Naive thymus-derived CD4-positive, alpha-beta T cell (primary cell): Measurements from ENCODE around the gene DGKZ. TPM values are rescaled to one million over a fixed set of nuclear protein-coding genes. Genes with fewer than 3 reads are reported as not detected.

Experiments
- ATAC-seq: fragments of 150-1000 bp; cut with Tn5 transposase; 2 replicates; pipeline ENCODE4 v1.10.0; 2021; ENCODE audit warnings: mild to moderate bottlenecking, moderate library complexity
- CTCF ChIA-PET: fragments of 350-600 bp; sonication (Branson Sonifier 250); formaldehyde crosslinking; loops from one replicate; lab custom pipeline; 2021; ENCODE audit warnings: antibody characterized with exemption; lab: Charles Lee
- POLR2A ChIA-PET: fragments of 350-600 bp; sonication (Branson Sonifier 250); formaldehyde crosslinking; loops from one replicate; lab custom pipeline; 2021; ENCODE audit warnings: antibody characterized with exemption, inconsistent platforms; lab: Charles Lee
- DNase-seq, 9 donors: peaks; one replicate each; pipeline versions ENCODE4 v3.0.0 to v3.0.0-alpha.2; 2020 to 2022; ENCODE audit warnings: mixed read lengths in 1 of 9
- H3K27ac ChIP-seq: one replicate; pipeline ENCODE4 v1.7.0; 2013; ENCODE audit warnings: mild to moderate bottlenecking, low read depth, low read length, moderate library complexity
- H3K27me3 ChIP-seq, 2 donors: one replicate each; pipeline ENCODE4 v1.7.0; 2013; ENCODE audit warnings: low read length in 2 of 2, mild to moderate bottlenecking in 2 of 2, moderate library complexity in 2 of 2; ENCODE audit not compliant: control insufficient read depth in 2 of 2, insufficient read depth in 2 of 2
- H3K36me3 ChIP-seq, 3 experiments: 1 replicate in 2 of 3; 2 replicates in 1 of 3; pipeline ENCODE4 v1.7.0; 2013; ENCODE audit warnings: low read length in 3 of 3, mild to moderate bottlenecking in 3 of 3, moderate library complexity in 1 of 3; ENCODE audit not compliant: insufficient read depth in 3 of 3, control insufficient read depth in 2 of 3
- H3K4me1 ChIP-seq, 2 donors: one replicate each; pipeline ENCODE4 v1.7.0; 2013; ENCODE audit warnings: low read length in 2 of 2, mild to moderate bottlenecking in 2 of 2, moderate library complexity in 1 of 2; ENCODE audit not compliant: control insufficient read depth in 2 of 2, insufficient read depth in 2 of 2
- H3K4me3 ChIP-seq: 2 replicates; pipeline ENCODE4 v1.7.0; 2013; ENCODE audit warnings: mild to moderate bottlenecking, low read length
- H3K9me3 ChIP-seq, 3 experiments: 1 replicate in 2 of 3; 2 replicates in 1 of 3; pipeline ENCODE4 v1.7.0; 2013; ENCODE audit warnings: low read length in 3 of 3; ENCODE audit not compliant: control insufficient read depth in 2 of 3
- H3K27ac Mint-ChIP-seq, 9 donors: one replicate each; pipeline ENCODE4 v1.8.0; 2020 to 2022; ENCODE audit warnings: mixed read lengths in 9 of 9, mild to moderate bottlenecking in 8 of 9, moderate library complexity in 5 of 9, inconsistent platforms in 2 of 9
- H3K27me3 Mint-ChIP-seq, 5 donors: one replicate each; pipeline ENCODE4 v1.8.0; 2021 to 2022; ENCODE audit warnings: mixed read lengths in 5 of 5, mild to moderate bottlenecking in 1 of 5
- H3K36me3 Mint-ChIP-seq, 5 donors: one replicate each; pipeline ENCODE4 v1.8.0; 2020 to 2022; ENCODE audit warnings: mixed read lengths in 5 of 5, mild to moderate bottlenecking in 3 of 5, inconsistent platforms in 1 of 5
- H3K4me1 Mint-ChIP-seq, 7 donors: one replicate each; pipeline ENCODE4 v1.8.0; 2020 to 2022; ENCODE audit warnings: mixed read lengths in 7 of 7, mild to moderate bottlenecking in 3 of 7, inconsistent platforms in 1 of 7
- H3K4me3 Mint-ChIP-seq, 10 donors: one replicate each; pipeline ENCODE4 v1.8.0; 2020 to 2022; ENCODE audit warnings: mild to moderate bottlenecking in 10 of 10, mixed read lengths in 10 of 10, moderate library complexity in 6 of 10, inconsistent platforms in 2 of 10
- H3K9me3 Mint-ChIP-seq, 11 donors: one replicate each; pipeline ENCODE4 v1.8.0; 2020 to 2022; ENCODE audit warnings: mixed read lengths in 11 of 11, mild to moderate bottlenecking in 4 of 11, inconsistent platforms in 1 of 11, moderate library complexity in 1 of 11
- intact Hi-C, 2 donors: fragments of 100-400 bp; cut with micrococcal nuclease; formaldehyde crosslinking; loops; one replicate each; pipeline ENCODE4 v1.15.1; 2023
- polyA plus RNA-seq, 2 donors: library from polyadenylated mRNA; unstranded; fragments of 300-500 nt; fragmentation: Illumina TruSeq; gene quantifications; one replicate each; pipeline ENCODE4 v1.2.3, GENCODE V29; 2021
- total RNA-seq, 6 experiments: library from RNA in 5 of 6; stranded (reverse) in 5 of 6; gene quantifications; 1 replicate in 5 of 6; 2 replicates in 1 of 6; pipeline ENCODE4 v1.2.3 and lab custom pipeline; 2021 to 2026

Gene DGKZ
- total and polyA plus RNA-seq, 7 experiments from 2014 or later, result 41.5 to 291 (median 261) TPM

DNA sequence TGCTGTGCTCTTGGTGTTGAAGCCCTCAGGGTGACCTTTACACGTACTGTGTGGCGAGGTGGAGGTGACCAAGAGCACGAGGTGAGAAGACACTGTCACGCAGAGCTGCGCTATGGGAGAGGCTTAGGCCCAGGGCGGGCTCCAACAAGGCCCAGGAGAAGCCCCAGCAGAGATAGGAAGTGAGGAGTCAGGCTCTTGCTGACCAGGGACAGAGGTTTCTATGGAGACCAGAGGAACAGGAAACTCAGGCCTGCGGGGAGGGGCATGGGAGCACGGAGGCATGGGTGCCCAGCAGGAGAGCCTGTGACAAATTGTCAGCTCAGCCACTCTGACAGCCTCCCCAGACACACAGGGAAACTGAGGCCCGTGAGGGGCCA, 15.8 kb downstream of the DGKZ start:
- ChIA-PET CTCF (interaction anchor here (14.0 kb wide), 1 partner anchor 14 kb away, joined by 302 read pairs; the partner anchor contains the start of gene DGKZ), POLR2A (interaction anchor here (12.1 kb wide), 1 partner anchor 14 kb away, joined by 226 read pairs; the partner anchor contains the start of gene DGKZ)
- H3K27me3 ChIP-seq, result no peaks in the 10 kb centered on the region
- Mint-ChIP-seq H3K4me1 (peaks cover 31 to 76% (median 62%) of the 10 kb centered on the region in 7 donors), H3K36me3 (peaks cover 0 to 3% (median 0%) of the 10 kb centered on the region in 5 donors), H3K27me3 (no peaks in the 10 kb centered on the region), H3K4me3 (peak overlapping the region; percentile 37 to 92 (median 60)), H3K9me3 (no peaks in the 10 kb centered on the region), H3K27ac (peak overlapping the region; percentile 51 to 95 (median 84))
- peak overlapping the region; percentile 78 for H3K27ac ChIP-seq
- peaks cover 0 to 42% (median 1%) of the 10 kb centered on the region in 3 experiments for H3K36me3 ChIP-seq
- ATAC-seq, result peak; percentile 58
- intact Hi-C loops, result no loop called here
- H3K9me3 ChIP-seq, result no peaks in the 10 kb centered on the region
- peaks cover 28 to 42% of the 10 kb centered on the region in 2 donors for H3K4me1 ChIP-seq
- no peak overlapping the region for H3K4me3 ChIP-seq
- DNase-seq, result no peak

DNA sequence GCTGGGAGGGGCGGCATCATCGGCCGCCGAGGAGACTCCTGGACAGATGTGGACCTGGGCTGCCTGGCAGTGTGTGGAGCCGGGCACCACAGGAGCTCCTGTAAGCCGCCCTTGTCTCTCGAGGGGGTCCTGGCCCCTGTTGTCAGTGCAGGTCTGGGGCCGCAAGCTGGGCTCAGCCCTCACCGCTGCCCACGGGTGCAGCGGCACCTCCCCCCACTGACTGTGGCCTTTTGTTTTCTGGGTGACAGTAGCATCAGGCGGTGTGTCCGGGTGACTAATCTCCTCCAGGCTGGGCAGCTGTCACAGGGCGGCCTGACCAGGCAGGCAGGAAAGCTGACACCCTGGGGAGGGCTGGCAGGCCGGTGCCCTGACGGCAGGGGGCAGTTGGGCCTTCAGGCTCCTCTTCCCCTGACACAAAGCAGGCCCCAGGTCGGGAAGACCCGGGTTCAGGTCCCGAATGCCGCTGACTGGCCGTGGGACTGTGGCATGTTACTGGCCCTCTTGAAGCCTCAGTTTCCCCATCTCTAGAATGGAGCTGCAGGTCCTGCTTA, 16.3 kb downstream of the DGKZ start:
- H3K4me3 Mint-ChIP-seq, result peak overlapping the region in 2 of 10 donors; percentile 29 to 86
- peaks cover 31 to 75% (median 63%) of the 10 kb centered on the region in 7 donors for H3K4me1 Mint-ChIP-seq
- Histone ChIP-seq H3K27me3 (no peaks in the 10 kb centered on the region), H3K36me3 (peaks cover 4 to 47% (median 6%) of the 10 kb centered on the region in 3 experiments), H3K27ac (peak overlapping the region; percentile 78), H3K4me1 (peaks cover 28 to 42% of the 10 kb centered on the region in 2 donors), H3K9me3 (no peaks in the 10 kb centered on the region), H3K4me3 (no peak overlapping the region)
- ChIA-PET POLR2A (interaction anchor here (0.6 to 12.1 kb wide), 2 partner anchors 15 to 28 kb away, joined by 3 to 226 read pairs; partner anchors contain the start of gene DGKZ), CTCF (interaction anchor here (0.6 to 14.0 kb wide), 2 partner anchors 14 to 33 kb away, joined by 3 to 302 read pairs; partner anchors contain the start of gene DGKZ)
- no peaks in the 10 kb centered on the region for H3K27me3 Mint-ChIP-seq
- H3K27ac Mint-ChIP-seq, result peak overlapping the region in 5 of 9 donors; percentile 76 to 95 (median 84)
- DNase-seq (no peak), ATAC-seq (no peak)
- H3K36me3 Mint-ChIP-seq, result peaks cover 0 to 6% (median 0%) of the 10 kb centered on the region in 5 donors
- H3K9me3 Mint-ChIP-seq, result no peaks in the 10 kb centered on the region
- intact Hi-C loops, result no loop called here

DNA sequence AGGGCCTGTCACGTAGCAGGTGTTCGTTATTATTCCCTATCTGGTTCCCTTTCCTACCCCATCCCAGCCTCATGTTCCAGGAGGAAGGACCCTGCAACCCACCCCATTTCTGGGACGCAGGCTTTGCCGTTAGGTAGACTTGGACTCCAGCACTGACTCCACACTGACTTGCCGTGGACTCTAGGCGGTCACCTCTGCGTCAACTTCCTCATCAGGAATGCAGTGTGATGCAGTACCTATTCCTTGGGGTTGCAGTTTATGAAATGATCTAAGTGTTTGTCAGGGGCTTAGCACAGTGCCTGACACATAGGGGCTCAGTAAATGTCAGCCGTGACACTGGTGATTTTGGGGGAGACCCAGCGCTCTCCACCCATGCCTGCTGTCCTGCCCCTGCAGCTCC, 16.8 kb downstream of the DGKZ start:
- Mint-ChIP-seq H3K9me3 (no peaks in the 10 kb centered on the region), H3K36me3 (peaks cover 0 to 8% (median 2%) of the 10 kb centered on the region in 5 donors), H3K27me3 (no peaks in the 10 kb centered on the region), H3K4me1 (peaks cover 31 to 73% (median 60%) of the 10 kb centered on the region in 7 donors), H3K4me3 (peak overlapping the region in 4 of 10 donors; percentile 27 to 60 (median 32)), H3K27ac (peak overlapping the region in 8 of 9 donors; percentile 13 to 92 (median 78))
- ATAC-seq (no peak), DNase-seq (no peak)
- POLR2A ChIA-PET, result interaction anchor here (0.6 to 12.1 kb wide), 2 partner anchors 15 to 29 kb away, joined by 3 to 226 read pairs; partner anchors contain the start of gene DGKZ
- Histone ChIP-seq H3K4me1 (peaks cover 28 to 42% of the 10 kb centered on the region in 2 donors), H3K9me3 (no peaks in the 10 kb centered on the region), H3K27ac (peak overlapping the region; percentile 78), H3K27me3 (no peaks in the 10 kb centered on the region), H3K4me3 (no peak overlapping the region), H3K36me3 (peaks cover 5 to 52% (median 9%) of the 10 kb centered on the region in 3 experiments)
- intact Hi-C loops, result no loop called here
- CTCF ChIA-PET, result interaction anchor here (14.0 kb wide), 1 partner anchor 15 kb away, joined by 302 read pairs; the partner anchor contains the start of gene DGKZ

DNA sequence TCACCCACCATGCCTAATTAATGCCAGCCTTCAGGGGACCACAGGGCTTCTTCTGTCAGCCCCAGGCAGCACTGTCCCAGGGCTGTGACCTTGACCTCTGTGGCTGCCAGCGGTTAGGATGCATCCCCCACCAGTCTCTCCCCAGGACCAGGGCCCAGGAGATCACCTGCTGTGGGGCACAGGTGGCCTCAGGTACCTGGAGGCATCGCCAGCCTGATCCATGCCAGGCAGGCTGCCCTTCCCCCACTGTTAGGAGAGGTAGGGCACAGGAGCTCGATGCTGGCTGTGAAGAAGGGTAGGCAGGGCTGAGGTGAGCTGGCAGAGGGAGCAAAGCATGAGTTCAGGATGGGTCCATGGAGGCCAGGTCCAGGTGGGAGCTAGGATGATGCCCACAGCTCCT, 17.5 kb downstream of the DGKZ start:
- Mint-ChIP-seq H3K36me3 (peaks cover 0 to 13% (median 5%) of the 10 kb centered on the region in 5 donors), H3K27me3 (no peaks in the 10 kb centered on the region), H3K4me1 (peaks cover 31 to 76% (median 58%) of the 10 kb centered on the region in 7 donors), H3K4me3 (peak overlapping the region in 4 of 10 donors; percentile 8 to 56 (median 42)), H3K9me3 (no peaks in the 10 kb centered on the region), H3K27ac (peak overlapping the region; percentile 51 to 92 (median 79))
- intact Hi-C loops, result loop anchor here (5.0 kb wide), 1 partner anchor 173 kb away; no protein-coding TSS in a partner anchor
- H3K36me3 ChIP-seq, result peaks cover 6 to 60% (median 9%) of the 10 kb centered on the region in 3 experiments
- H3K9me3 ChIP-seq, result no peaks in the 10 kb centered on the region
- ChIA-PET POLR2A (interaction anchor here (0.6 to 12.1 kb wide), 2 partner anchors 16 to 619 kb away, joined by 4 to 226 read pairs; partner anchors contain the start of gene DGKZ), CTCF (interaction anchor here (0.7 to 14.0 kb wide), 4 partner anchors 16 to 125 kb away, joined by 3 to 302 read pairs (median 5); partner anchors contain the start of gene DGKZ)
- H3K27ac ChIP-seq, result peak overlapping the region; percentile 6
- ATAC-seq, result no peak
- no peak for DNase-seq
- H3K27me3 ChIP-seq, result no peaks in the 10 kb centered on the region
- H3K4me1 ChIP-seq, result peaks cover 28 to 42% of the 10 kb centered on the region in 2 donors
- H3K4me3 ChIP-seq, result no peak overlapping the region

DNA sequence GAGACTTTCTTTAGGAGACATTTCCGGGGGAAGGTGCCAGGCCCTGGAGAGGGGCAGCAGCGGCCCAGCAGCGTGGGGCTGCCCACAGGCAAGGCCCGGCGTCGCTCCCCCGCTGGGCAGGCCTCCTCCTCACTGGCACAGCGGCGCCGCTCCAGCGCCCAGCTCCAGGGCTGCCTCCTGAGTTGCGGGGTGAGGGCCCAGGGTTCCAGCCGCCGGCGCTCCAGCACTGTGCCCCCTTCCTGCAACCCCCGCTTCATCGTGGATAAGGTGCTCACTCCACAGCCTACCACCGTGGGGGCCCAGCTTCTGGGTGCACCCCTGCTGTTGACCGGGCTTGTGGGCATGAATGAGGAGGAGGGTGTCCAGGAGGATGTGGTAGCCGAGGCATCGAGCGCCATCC, 19.0 kb downstream of the DGKZ start:
- Histone ChIP-seq H3K27ac (no peak overlapping the region), H3K36me3 (peaks cover 9 to 73% (median 15%) of the 10 kb centered on the region in 3 experiments), H3K9me3 (no peaks in the 10 kb centered on the region), H3K27me3 (no peaks in the 10 kb centered on the region), H3K4me1 (peaks cover 17 to 34% of the 10 kb centered on the region in 2 donors), H3K4me3 (no peak overlapping the region)
- ChIA-PET CTCF (interaction anchor here (1.1 to 14.0 kb wide), 5 partner anchors 10 to 122 kb away, joined by 3 to 302 read pairs (median 5); partner anchors contain the start of gene DGKZ), POLR2A (interaction anchor here (12.1 kb wide), 1 partner anchor 18 kb away, joined by 226 read pairs; the partner anchor contains the start of gene DGKZ)
- no peaks in the 10 kb centered on the region for H3K27me3 Mint-ChIP-seq
- no peak for ATAC-seq
- H3K9me3 Mint-ChIP-seq, result no peaks in the 10 kb centered on the region
- intact Hi-C loops, result loop anchor here (5.0 kb wide), 1 partner anchor 171 kb away; no protein-coding TSS in a partner anchor
- H3K4me3 Mint-ChIP-seq, result peak overlapping the region in 1 of 10 donors; percentile 2
- H3K4me1 Mint-ChIP-seq, result peaks cover 23 to 62% (median 47%) of the 10 kb centered on the region in 7 donors
- H3K27ac Mint-ChIP-seq, result peak overlapping the region in 2 of 9 donors; percentile 36 to 92
- no peak for DNase-seq
- peaks cover 0 to 19% (median 7%) of the 10 kb centered on the region in 5 donors for H3K36me3 Mint-ChIP-seq

DNA sequence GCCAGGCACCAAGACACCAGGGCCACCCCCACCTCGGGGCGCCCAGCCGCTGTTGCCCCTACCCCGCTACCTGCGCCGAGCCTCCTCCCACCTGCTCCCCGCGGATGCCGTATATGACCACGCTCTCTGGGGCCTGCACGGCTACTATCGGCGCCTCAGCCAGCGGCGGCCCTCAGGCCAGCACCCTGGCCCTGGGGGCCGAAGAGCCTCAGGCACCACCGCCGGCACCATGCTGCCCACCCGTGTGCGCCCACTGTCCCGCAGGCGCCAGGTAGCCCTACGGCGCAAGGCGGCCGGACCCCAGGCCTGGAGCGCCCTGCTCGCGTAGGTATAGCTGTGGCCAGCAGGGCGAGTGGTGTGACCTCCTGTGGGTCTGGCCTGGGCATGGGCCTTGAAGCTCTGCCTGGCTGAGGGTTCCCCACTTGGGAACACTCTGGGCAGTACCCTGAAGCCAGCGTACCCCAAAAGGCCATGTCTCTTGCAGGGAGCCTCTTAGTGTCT, 19.4 kb downstream of the DGKZ start:
- peaks cover 0 to 19% (median 7%) of the 10 kb centered on the region in 5 donors for H3K36me3 Mint-ChIP-seq
- intact Hi-C loops, result loop anchor here (1.0 to 5.0 kb wide), 7 partner anchors 14 to 171 kb away; partner anchors contain the start of gene DGKZ (in 2 of the 2)
- Histone ChIP-seq H3K4me3 (no peak overlapping the region), H3K27me3 (no peaks in the 10 kb centered on the region), H3K4me1 (peaks cover 13 to 32% of the 10 kb centered on the region in 2 donors), H3K9me3 (no peaks in the 10 kb centered on the region), H3K36me3 (peaks cover 9 to 78% (median 19%) of the 10 kb centered on the region in 3 experiments), H3K27ac (peak overlapping the region; percentile 30)
- peaks cover 23 to 57% (median 45%) of the 10 kb centered on the region in 7 donors for H3K4me1 Mint-ChIP-seq
- peak overlapping the region in 2 of 10 donors; percentile 2 to 50 for H3K4me3 Mint-ChIP-seq
- no peaks in the 10 kb centered on the region for H3K9me3 Mint-ChIP-seq
- peak overlapping the region in 1 of 9 donors; percentile 83 for H3K27ac Mint-ChIP-seq
- DNase-seq (no peak), ATAC-seq (no peak)
- ChIA-PET POLR2A (interaction anchor here (12.1 kb wide), 1 partner anchor 18 kb away, joined by 226 read pairs; the partner anchor contains the start of gene DGKZ), CTCF (interaction anchor here (0.9 to 14.0 kb wide), 5 partner anchors 9 to 53 kb away, joined by 3 to 302 read pairs (median 3); partner anchors contain the start of gene DGKZ)
- H3K27me3 Mint-ChIP-seq, result no peaks in the 10 kb centered on the region
